Ascending aorta (tissue), 2 donors: ENCODE data around the gene DHRSX. TPM values are rescaled to one million over a fixed set of nuclear protein-coding genes. Genes with fewer than 3 reads are reported as not detected.
"Not testable (repeated sequence)": the region's sequence is repeated elsewhere in the genome, so short reads cannot be mapped to it uniquely, and the experiment has no call there.

Experiments
- DNase-seq, 2 donors: peaks; one replicate each; pipeline ENCODE4 v3.0.0-alpha.2; 2019; ENCODE audit warnings: low spot score in 2 of 2
- H3K27ac ChIP-seq, 2 donors: fragments of 200-600 bp; sonication (generic); one replicate each; pipeline ENCODE4 v1.5.1; 2016 to 2017; ENCODE audit warnings: mild to moderate bottlenecking in 1 of 2
- H3K27me3 ChIP-seq: fragments of 200-600 bp; sonication (generic); one replicate; pipeline ENCODE4 v1.5.1; 2017
- H3K36me3 ChIP-seq, 2 donors: fragments of 200-600 bp; sonication (generic); one replicate each; pipeline ENCODE4 v1.5.1; 2016
- H3K4me1 ChIP-seq, 2 donors: fragments of 200-600 bp; sonication (generic); one replicate each; pipeline ENCODE4 v1.5.1; 2016 to 2017; ENCODE audit warnings: mild to moderate bottlenecking in 1 of 2
- H3K4me3 ChIP-seq, 2 donors: fragments of 200-600 bp; sonication (generic); one replicate each; pipeline ENCODE4 v1.5.1; 2016 to 2017; ENCODE audit warnings: mild to moderate bottlenecking in 1 of 2
- H3K9me3 ChIP-seq, 2 donors: fragments of 200-600 bp; sonication (generic); one replicate each; pipeline ENCODE4 v1.5.1; 2016
- CTCF ChIP-seq, 3 experiments: fragments of 200-600 bp in 2 of 3; fragments of 450-650 bp in 1 of 3; sonication (generic) in 2 of 3; IDR thresholded peaks; one replicate each; pipeline ENCODE4 v1.5.1; 2016 to 2019; ENCODE audit warnings: antibody characterized with exemption in 3 of 3, mild to moderate bottlenecking in 1 of 3, moderate library complexity in 1 of 3
- intact Hi-C: fragments of 100-400 bp; cut with DNase I; formaldehyde crosslinking; loops from one replicate; pipeline ENCODE4 v1.15.1; 2023
- total RNA-seq: library from RNA; depleted of rRNA; stranded (reverse); fragments of >200 nt; gene quantifications from one replicate; pipeline ENCODE4 v1.1.0, GENCODE V29; 2016

DHRSX gene
- total RNA-seq, 1 donor from 2014 or later: 13.4 TPM

- TF ChIP-seq CTCF (IDR thresholded peaks at IDR 0.05): no peak
- intact Hi-C loops: no loop called here
- no peak overlapping the region for H3K27ac ChIP-seq
- H3K9me3 ChIP-seq: no peaks in the 10 kb centered on the region
- no peak overlapping the region for H3K4me3 ChIP-seq
- no peak for DNase-seq
- no peaks in the 10 kb centered on the region for H3K27me3 ChIP-seq
- H3K4me1 ChIP-seq: no peaks in the 10 kb centered on the region
- H3K36me3 ChIP-seq: no peaks in the 10 kb centered on the region
Observed at GRCh38 chrX:2360731-2361130, 140.0 kb downstream of the DHRSX start.

- H3K27me3 ChIP-seq, H3K4me3 ChIP-seq, intact Hi-C loops, DNase-seq, H3K4me1 ChIP-seq, H3K27ac ChIP-seq, H3K9me3 ChIP-seq, H3K36me3 ChIP-seq: not testable (repeated sequence)
Observed at GRCh38 chrX:2359522-2359921, 141.3 kb downstream of the DHRSX start.

GRCh38 chrX:2351999-2352995 is 148.5 kb downstream of the DHRSX start:
- H3K36me3 ChIP-seq: no peaks in the 10 kb centered on the region
- no peak overlapping the region for H3K4me3 ChIP-seq
- no peaks in the 10 kb centered on the region for H3K27me3 ChIP-seq
- TF ChIP-seq CTCF (IDR thresholded peaks at IDR 0.05): no peak
- H3K4me1 ChIP-seq: no peaks in the 10 kb centered on the region
- H3K27ac ChIP-seq: no peak overlapping the region
- H3K9me3 ChIP-seq: no peaks in the 10 kb centered on the region
- intact Hi-C loops: no loop called here
- no peak for DNase-seq

- TF ChIP-seq CTCF (IDR thresholded peaks at IDR 0.05): no peak
- intact Hi-C loops: no loop called here
- Histone ChIP-seq H3K27me3 (no peaks in the 10 kb centered on the region), H3K36me3 (no peaks in the 10 kb centered on the region), H3K9me3 (no peaks in the 10 kb centered on the region), H3K4me1 (no peaks in the 10 kb centered on the region), H3K27ac (no peak overlapping the region), H3K4me3 (no peak overlapping the region)
- DNase-seq: no peak
Observed at GRCh38 chrX:2351321-2351720, 149.5 kb downstream of the DHRSX start.

GRCh38 chrX:2350703-2351102 is 150.1 kb downstream of the DHRSX start:
- H3K4me1 ChIP-seq, H3K9me3 ChIP-seq, intact Hi-C loops, H3K27ac ChIP-seq, H3K36me3 ChIP-seq, H3K27me3 ChIP-seq, DNase-seq, H3K4me3 ChIP-seq: not testable (repeated sequence)

GRCh38 chrX:2350036-2350435 is 150.7 kb downstream of the DHRSX start:
- H3K27me3 ChIP-seq: not testable (repeated sequence)

GRCh38 chrX:2348211-2348610 is 152.6 kb downstream of the DHRSX start:
- no peaks in the 10 kb centered on the region for H3K36me3 ChIP-seq
- no peaks in the 10 kb centered on the region for H3K9me3 ChIP-seq
- intact Hi-C loops: no loop called here
- no peak for TF ChIP-seq CTCF (IDR thresholded peaks at IDR 0.05)
- H3K4me3 ChIP-seq: no peak overlapping the region
- H3K27me3 ChIP-seq: no peaks in the 10 kb centered on the region
- H3K27ac ChIP-seq: no peak overlapping the region
- no peaks in the 10 kb centered on the region for H3K4me1 ChIP-seq
- no peak for DNase-seq

More at GRCh38 chrX:2350036-2350435, 150.7 kb downstream of the DHRSX start:
- H3K9me3 ChIP-seq, DNase-seq, H3K36me3 ChIP-seq, H3K4me1 ChIP-seq, H3K4me3 ChIP-seq, intact Hi-C loops, H3K27ac ChIP-seq: not testable (repeated sequence)
